ENCODE results near the gene SLC9C2. TPM values are rescaled to one million over a fixed set of nuclear protein-coding genes. Genes with fewer than 3 reads are reported as not detected.
"Not testable (repeated sequence)": the region's sequence is repeated elsewhere in the genome, so short reads cannot be mapped to it uniquely, and the experiment has no call there.

SLC9C2 gene
- total RNA-seq, 2 donors from 2014 or later: not detected

DNA sequence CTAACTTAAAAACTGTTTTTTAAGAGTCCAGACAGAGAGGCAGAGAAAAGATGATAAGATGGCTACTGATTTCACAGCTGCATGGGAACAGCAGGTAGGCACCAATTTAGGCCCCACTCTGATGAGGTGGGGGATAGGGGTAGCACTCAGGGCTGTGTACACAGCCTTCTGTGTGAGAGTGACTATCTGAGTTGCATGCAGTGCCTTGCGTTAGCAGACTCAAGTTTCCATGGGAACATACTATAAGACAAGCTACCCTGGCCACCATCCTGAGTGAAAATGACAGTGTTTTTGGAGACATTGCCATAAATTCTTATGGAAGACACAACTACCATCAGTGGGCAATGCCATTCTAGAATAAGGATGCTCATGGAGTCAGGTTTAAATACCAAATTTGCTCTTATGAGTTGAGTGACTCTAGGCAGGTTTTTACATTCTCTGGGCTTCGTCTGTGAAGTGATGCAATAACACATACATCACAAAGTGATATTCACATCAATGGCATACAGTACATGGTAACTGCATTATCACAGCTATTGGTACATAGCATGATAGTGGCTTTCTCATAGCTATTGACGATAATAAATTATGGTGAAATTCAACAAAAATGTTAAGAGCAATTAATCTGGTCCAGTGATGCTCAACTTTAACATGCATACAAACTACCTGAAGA is 30.5 kb downstream of the SLC9C2 start:
- Histone ChIP-seq H3K27me3 (no peaks in the 10 kb centered on the region), H3K4me3 (no peak overlapping the region), H3K9me3 (no peaks in the 10 kb centered on the region), H3K36me3 (replicated peaks in 1 of 2; ENCODE audit: insufficient read depth in 1 of 2, low read depth in 2 of 2) (no peaks in the 10 kb centered on the region), H3K27ac (no peak overlapping the region), H3K4me1 (no peaks in the 10 kb centered on the region)
- ATAC-seq (no peak), DNase-seq (no peak)
- WGBS, 2 donors: 73 to 80% methylated on average over 3 of the region's 3 CpGs
- TF ChIP-seq, protein P1, sequence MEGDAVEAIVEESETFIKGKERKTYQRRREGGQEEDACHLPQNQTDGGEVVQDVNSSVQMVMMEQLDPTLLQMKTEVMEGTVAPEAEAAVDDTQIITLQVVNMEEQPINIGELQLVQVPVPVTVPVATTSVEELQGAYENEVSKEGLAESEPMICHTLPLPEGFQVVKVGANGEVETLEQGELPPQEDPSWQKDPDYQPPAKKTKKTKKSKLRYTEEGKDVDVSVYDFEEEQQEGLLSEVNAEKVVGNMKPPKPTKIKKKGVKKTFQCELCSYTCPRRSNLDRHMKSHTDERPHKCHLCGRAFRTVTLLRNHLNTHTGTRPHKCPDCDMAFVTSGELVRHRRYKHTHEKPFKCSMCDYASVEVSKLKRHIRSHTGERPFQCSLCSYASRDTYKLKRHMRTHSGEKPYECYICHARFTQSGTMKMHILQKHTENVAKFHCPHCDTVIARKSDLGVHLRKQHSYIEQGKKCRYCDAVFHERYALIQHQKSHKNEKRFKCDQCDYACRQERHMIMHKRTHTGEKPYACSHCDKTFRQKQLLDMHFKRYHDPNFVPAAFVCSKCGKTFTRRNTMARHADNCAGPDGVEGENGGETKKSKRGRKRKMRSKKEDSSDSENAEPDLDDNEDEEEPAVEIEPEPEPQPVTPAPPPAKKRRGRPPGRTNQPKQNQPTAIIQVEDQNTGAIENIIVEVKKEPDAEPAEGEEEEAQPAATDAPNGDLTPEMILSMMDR (IDR thresholded peaks at IDR 0.05): no peak
- TF ChIP-seq POLR2A (IDR thresholded peaks at IDR 0.05): no peak
- intact Hi-C loops (cut with DNase I): no loop called here

DNA sequence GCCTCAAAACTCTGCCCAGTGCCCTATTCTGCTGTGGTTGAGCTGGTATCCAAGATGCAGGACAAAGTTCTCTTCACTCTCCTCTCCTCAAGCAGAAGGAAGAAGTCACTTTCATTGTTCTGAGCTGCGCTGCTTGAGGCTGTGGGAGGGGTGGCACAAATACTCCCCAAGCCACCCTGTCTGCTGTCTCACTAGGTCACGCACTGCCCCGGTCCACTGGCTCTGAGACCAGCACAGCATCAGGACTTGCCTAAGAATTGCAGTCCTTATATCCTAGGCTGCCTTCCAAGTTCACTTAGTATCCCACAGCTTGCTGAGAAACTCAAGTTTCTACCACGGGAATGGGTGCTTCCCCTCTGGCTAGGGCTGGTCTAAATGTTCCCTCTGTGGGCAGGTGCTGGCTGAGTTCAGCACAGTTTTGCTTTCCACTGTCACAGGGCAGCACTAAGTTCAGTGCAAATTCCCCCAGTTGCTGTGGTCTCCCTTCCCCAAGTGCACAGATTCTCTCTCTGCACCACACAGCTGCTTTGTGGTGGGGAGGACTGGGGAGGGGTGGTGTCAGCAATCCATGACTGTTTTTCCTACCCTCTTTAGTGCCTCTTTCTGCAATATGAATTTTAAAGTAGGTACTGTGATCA is 32.4 kb downstream of the SLC9C2 start:
- DNase-seq (no peak), ATAC-seq (no peak)
- H3K4me3 ChIP-seq: no peak overlapping the region
- intact Hi-C loops (cut with DNase I): no loop called here
- WGBS, 2 donors: 62 to 83% methylated on average over 4 of the region's 4 CpGs
- H3K4me1 ChIP-seq: no peaks in the 10 kb centered on the region
- no peak overlapping the region for H3K27ac ChIP-seq
- H3K9me3 ChIP-seq: no peaks in the 10 kb centered on the region
- no peaks in the 10 kb centered on the region for H3K36me3 ChIP-seq (replicated peaks in 1 of 2; ENCODE audit: insufficient read depth in 1 of 2, low read depth in 2 of 2)
- no peaks in the 10 kb centered on the region for H3K27me3 ChIP-seq
- TF ChIP-seq, protein P1 (IDR thresholded peaks at IDR 0.05): no peak
- TF ChIP-seq POLR2A (IDR thresholded peaks at IDR 0.05): no peak

DNA sequence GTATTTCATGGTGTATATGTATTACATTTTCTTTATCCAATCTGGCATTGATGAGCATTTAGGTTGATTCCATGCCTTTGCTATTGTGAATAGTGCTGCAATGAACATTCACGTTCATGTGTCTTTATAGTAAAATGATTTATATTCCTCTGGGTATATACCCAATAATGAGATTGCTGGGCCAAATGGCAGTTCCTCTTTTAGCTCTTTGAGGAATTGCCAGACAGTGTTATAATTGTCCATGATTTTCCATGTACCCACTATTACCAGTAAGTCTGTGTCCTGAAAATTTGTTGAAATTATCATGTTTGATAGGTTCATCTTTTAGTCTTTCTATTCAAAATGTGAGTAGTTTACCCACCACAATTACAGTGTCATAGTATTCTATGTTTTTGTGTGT is 34.4 kb downstream of the SLC9C2 start:
- intact Hi-C loops (cut with DNase I): no loop called here
- H3K27ac ChIP-seq: no peak overlapping the region
- DNase-seq (no peak), ATAC-seq (no peak)
- no peaks in the 10 kb centered on the region for H3K27me3 ChIP-seq
- H3K4me3 ChIP-seq: no peak overlapping the region
- WGBS, 2 donors: 67 to 84% methylated on average over 1 of the region's 1 CpG
- no peaks in the 10 kb centered on the region for H3K4me1 ChIP-seq
- H3K9me3 ChIP-seq: no peaks in the 10 kb centered on the region
- H3K36me3 ChIP-seq (replicated peaks in 1 of 2; ENCODE audit: insufficient read depth in 1 of 2, low read depth in 2 of 2): no peaks in the 10 kb centered on the region
- TF ChIP-seq POLR2A (IDR thresholded peaks at IDR 0.05): no peak
- TF ChIP-seq, protein P1 (IDR thresholded peaks at IDR 0.05): no peak

DNA sequence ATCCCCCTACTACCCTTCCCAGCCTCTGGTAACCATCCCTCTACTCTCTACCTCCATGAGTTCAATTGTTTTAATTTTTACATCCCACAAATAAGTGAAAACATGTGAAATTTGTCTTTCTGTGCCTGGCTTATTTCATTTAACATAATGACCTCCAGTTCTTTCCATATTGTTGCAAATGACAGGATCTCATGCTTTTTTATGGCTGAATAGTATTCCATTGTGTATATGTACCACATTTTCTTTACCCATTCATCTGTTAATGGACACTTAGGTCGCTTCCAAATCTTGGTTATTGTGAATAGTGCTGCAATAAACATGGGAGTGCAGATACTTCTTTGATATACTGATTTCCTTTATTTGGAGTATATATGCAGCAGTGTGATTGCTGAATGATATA is 39.0 kb downstream of the SLC9C2 start:
- ATAC-seq; intact Hi-C loops (cut with DNase I); H3K9me3 ChIP-seq; DNase-seq; H3K36me3 ChIP-seq (replicated peaks in 1 of 2; ENCODE audit: insufficient read depth in 1 of 2, low read depth in 2 of 2); H3K4me1 ChIP-seq; H3K27me3 ChIP-seq; H3K27ac ChIP-seq; H3K4me3 ChIP-seq: not testable (repeated sequence)
- WGBS, 2 donors: 40 to 83% methylated on average over 1 of the region's 1 CpG

DNA sequence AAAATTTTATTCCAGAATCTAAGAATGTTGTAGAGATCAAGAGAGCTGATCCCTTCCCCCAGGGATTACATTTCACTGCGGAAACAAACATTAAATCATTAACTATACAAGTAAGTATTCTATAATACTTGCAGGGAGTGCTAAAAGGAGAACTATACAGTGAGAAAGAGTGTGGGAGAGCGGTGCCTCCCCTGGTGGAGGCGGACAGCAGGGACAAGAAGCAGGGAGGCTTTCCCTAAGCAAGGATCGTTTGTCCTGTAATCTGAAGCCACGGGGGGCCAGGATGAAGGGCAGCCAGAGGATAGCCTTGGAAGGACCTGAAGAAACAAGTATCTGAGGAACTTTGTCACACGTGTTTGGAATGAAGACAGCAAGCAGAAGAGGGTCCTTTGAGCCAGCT is 40.1 kb downstream of the SLC9C2 start:
- no peak overlapping the region for H3K4me3 ChIP-seq
- no peaks in the 10 kb centered on the region for H3K36me3 ChIP-seq (replicated peaks in 1 of 2; ENCODE audit: insufficient read depth in 1 of 2, low read depth in 2 of 2)
- H3K9me3 ChIP-seq: no peaks in the 10 kb centered on the region
- intact Hi-C loops (cut with DNase I): no loop called here
- H3K27me3 ChIP-seq: no peaks in the 10 kb centered on the region
- no peak for ATAC-seq
- TF ChIP-seq, protein P1 (IDR thresholded peaks at IDR 0.05): no peak
- no peak for TF ChIP-seq POLR2A (IDR thresholded peaks at IDR 0.05)
- H3K27ac ChIP-seq: no peak overlapping the region
- 57% methylated on average over 6 of the region's 6 CpGs for WGBS, 2 donors
- DNase-seq: no peak
- H3K4me1 ChIP-seq: no peaks in the 10 kb centered on the region
